Frontal cortex (tissue), 4 donors: ENCODE measurements around the gene PCDH1. TPM values are rescaled to one million over a fixed set of nuclear protein-coding genes. Genes with fewer than 3 reads are reported as not detected.
A peak's percentile ranks its signal among the peaks of the same experiment; 100 is the strongest.
"Not testable (repeated sequence)": the region's sequence is repeated elsewhere in the genome, so short reads cannot be mapped to it uniquely, and the experiment has no call there.

ENCODE experiments used
- DNase-seq, 2 donors: peaks; one replicate each; pipeline ENCODE4 v3.0.0; 2012; ENCODE audit warnings: low spot score in 2 of 2
- FAIRE-seq: peaks from 2 replicates; lab custom pipeline; 2012; peaks lifted over from hg19 to GRCh38; lab: Jason Lieb, UNC
- total RNA-seq: library from RNA; depleted of rRNA; stranded (reverse); fragments of >200 nt; gene quantifications from one replicate; pipeline ENCODE4 v1.2.3, GENCODE V29; 2014
- donor health status: control.
- donor health status: control.
- donor health status: control.

The PCDH1 gene
- total RNA-seq = 41.2 TPM

DNA sequence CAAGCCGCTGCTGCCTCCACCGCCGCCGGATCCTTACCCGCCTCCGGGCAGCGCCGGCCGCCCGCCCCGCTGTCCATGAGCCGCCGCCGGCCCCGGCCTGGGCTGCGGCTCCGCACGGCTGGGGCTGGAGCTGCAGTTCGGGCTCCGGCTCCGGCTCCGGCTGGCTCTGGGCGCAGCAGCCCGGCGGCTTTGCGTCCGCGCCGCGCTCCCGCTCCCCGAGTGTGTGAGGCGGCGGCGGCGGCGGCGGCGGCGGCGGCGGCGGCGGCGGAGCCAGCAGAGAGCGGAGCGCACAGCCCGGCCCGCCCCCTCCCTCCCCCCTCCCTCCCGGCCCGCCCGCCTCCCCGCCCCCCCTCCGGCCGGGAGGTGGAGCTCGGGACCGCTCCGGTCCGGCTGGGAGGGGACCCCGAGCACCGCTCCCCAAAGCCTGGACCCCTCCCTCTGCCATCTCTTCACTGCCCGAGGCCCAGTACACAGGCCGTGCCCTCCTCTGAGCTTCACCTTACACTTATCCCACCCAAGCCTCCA is at the start of gene PCDH1:
Gene PCDH1, minus strand, starts transcription at position 225 of the 525 bp plus-strand sequence. Its CDS starts 148 bp downstream, at position 77.
- DNase-seq (peak; percentile 76 to 83), FAIRE-seq (no peak)

GRCh38 chr5:141926434-141926833 is 48.2 kb upstream of the PCDH1 start:
- FAIRE-seq = no peak
- DNase-seq = no peak

DNA sequence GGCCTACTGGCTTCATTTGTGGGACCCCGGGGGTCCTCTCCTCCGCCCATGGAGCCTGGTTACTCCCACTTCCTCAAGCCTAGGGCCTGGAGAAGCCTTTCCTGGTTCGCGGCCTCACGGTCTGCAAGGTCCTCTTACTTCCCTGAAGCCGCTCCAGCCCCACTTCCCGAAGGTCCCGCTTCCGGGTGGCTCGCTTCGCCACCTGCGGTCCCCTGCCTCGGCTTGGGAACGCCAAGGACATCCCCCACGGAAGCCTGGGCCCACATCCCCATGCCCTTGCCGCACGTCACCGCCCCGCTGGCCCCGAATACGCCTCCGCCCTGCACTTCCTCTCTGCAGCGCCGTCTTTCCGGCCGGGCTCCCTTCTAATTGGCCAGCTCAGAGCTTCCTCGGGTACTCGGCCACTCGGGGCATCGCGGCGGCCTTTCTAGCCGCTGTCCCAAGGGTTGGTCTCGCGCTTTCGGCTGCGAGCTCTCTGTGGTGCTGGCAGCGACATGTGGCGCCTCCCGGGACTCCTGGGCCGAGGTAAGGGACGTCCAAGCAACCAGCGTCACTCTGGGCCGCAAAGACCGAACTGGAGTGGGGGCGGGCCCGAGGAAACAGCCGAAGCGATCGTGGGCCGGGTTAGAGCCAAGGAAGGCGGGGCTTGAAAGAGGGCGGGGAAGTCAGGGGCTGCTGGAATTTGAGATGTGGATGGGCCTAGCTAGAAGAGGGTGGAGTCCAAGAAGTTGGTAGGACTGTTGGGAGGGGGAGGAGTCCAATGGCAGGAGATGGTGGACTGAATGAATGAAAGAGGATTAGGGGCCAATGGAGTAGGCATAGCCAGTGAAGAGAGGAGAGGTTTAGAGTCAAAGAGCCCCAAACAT is 45.5 kb upstream of the PCDH1 start, which contains the start of gene DELE1:
Gene DELE1, plus strand, starts transcription at position 424 of the 866 bp plus-strand sequence. Its CDS starts 71 bp downstream, at position 495.
- no peak for FAIRE-seq

DNA sequence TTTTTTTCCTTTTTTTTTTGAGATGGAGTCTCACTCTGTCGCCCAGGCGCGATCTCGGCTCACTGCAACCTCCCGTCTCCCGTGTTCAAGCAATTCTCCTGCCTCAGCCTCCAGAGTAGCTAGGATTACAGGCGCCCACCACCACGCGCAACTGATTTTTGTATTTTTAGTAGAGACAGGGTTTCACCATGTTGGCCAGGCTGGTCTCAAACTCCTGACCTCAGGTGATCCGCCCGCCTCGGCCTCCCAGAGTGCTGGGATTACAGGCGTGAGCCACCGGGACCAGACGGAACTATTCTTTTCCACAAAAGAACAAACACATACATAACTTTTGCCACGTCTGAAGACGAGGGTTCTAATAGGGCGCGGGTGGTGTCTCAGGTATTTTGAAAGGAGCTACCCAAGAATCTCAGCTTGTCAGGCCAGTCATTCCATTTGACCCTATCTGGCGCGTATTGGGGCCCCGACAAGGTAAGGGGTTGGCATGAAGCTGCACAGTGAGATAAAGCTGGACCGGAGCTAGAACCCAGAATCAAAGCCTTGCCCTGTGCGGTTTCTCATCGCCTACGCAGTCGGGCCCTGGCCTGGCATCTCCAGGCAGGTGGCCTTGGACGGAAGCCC is 44.7 kb upstream of the PCDH1 start:
- not testable (repeated sequence) for DNase-seq, FAIRE-seq

More for the DNA sequence above, 45.5 kb upstream of the PCDH1 start, which contains the start of gene DELE1:
- DNase-seq = peak; percentile 76 to 87

DNA sequence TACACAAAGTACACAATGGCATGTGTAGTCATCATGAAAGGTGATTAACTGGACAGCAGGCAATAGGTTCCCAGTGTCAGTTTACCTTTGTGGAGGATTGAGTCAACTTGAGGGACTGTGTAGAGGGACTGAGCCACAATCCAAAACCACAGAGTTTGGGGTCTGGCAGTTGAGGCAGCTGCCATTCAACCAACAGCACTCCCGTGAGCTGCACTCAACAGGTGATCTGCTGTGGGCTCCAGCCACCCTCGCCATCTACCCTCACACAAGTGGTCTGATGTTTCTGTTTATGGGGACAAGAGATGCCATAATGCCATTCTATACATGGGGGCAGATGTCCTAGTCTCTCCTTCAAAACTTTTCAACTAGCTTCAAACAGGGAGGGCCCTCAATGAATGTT is 42.6 kb upstream of the PCDH1 start:
- DNase-seq (no peak), FAIRE-seq (no peak)

GRCh38 chr5:141919218-141920119 is 41.3 kb upstream of the PCDH1 start:
- FAIRE-seq (no peak), DNase-seq (no peak)

DNA sequence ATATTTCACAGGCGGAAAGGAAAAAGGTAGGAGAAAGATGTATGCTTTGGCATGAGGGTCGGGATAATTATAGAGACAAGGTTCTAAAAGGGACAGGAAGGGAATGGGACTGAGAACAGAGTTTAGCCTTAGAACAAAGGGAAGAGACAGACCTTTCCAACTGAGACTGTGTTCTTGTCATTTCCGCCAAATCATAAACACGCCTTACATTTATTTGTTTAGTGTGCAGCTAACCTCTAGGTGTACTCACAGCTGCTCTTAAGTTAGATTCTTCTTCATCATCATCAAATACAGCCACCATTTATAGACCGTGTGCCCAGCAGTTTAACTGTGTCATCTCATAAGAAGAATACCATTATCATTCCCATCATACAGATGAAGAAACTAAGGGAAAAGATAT is 39.5 kb upstream of the PCDH1 start:
- no peak for FAIRE-seq

DNA sequence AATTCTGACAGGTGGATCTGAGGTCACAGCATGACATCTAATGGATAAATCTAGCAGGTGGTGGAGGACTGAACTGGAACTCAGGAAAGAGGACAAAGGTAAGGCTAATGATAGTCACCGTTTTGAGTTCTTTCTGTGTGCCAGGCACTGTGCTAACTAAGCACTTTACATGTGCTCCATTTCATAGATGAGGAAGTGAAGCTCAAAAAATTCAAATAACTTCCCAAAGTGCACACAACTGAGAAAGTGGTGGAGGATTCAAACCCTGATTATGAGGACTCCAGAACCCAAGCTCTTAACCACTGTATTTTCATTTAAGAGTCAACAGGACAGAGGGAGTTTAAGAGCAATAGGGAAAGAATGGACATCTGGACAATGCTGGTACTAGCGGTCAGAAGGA is 38.3 kb upstream of the PCDH1 start:
- no peak for FAIRE-seq

More for the DNA sequence above, 39.5 kb upstream of the PCDH1 start:
- DNase-seq = no peak

DNA sequence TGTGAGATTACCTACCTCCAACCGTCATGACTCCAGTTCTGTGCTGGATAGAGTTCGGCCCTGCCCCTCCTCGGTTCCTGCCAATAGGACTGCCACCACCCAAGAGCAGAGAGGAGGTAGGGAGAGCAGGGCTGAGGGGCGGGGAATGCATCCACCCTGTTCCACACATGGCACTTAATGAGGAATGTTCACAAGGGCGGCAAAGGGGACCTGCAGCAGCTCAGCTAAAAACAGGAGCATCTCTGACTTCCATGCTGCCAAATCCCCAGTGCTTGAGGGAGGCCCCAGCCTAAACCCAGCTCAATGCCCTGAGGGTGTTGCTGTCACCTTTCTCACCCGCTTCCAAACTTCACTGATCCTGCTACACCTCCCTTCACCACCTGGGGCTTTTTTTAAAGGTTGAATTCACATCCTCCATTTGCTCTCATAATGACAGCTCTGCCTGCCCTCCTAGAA is 37.7 kb upstream of the PCDH1 start:
- DNase-seq = no peak
- no peak for FAIRE-seq

More for the DNA sequence above, 38.3 kb upstream of the PCDH1 start:
- DNase-seq = no peak

DNA sequence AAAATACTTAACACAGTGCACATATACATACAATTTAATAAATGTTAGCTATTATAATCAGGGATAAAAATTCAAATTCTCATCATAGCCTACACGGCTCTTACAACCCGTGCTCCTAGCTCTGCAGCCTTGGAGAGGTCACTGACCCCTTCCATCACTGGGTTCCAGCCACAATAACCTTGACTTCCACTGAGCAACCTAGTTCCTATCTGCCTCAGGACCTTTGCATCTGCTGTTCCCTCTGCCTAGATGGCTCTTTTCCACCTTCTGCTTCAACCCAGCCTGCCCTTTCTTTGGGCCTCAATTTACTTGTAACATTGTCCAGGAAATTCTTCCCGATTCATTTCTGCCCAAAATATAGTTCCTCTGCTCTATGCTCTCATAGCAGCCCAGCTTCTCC is 36.6 kb upstream of the PCDH1 start:
- no peak for DNase-seq
- no peak for FAIRE-seq

- DNase-seq (peak; percentile 69 to 73), FAIRE-seq (no peak)
Observed at GRCh38 chr5:141914199-141914743, 36.1 kb upstream of the PCDH1 start.

DNA sequence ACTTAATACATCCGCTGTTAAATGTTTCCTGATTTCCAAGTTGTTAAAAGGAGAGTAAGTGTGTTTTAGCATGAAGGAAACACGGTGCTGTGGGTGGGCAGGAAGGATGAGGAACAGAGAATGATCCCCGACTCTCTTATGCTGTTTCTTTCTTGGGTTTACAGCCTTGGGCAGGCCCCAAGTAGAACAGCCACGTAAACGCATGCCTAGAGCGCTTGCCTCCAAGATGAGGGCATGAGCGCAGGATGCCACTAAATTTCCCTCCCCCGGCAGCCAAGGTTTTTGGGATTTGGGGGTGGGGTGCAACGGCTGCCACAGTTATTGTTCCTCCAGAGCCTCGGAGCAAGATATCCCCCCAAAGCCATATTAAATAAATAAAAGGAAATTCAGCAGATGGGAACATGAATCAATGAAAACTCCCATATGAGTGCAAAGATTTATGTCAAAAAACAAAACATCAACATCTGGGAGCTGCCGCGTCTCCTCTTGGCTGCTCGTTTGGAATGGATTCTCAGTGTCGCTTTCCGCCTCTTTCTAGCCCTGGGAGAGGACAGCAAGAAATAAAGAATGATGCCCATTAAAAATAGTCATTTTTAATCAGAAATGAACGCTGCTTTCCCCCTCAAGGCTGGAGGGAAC is 35.5 kb upstream of the PCDH1 start:
- DNase-seq (peak in 1 of 2 donors; percentile 23), FAIRE-seq (no peak)

DNA sequence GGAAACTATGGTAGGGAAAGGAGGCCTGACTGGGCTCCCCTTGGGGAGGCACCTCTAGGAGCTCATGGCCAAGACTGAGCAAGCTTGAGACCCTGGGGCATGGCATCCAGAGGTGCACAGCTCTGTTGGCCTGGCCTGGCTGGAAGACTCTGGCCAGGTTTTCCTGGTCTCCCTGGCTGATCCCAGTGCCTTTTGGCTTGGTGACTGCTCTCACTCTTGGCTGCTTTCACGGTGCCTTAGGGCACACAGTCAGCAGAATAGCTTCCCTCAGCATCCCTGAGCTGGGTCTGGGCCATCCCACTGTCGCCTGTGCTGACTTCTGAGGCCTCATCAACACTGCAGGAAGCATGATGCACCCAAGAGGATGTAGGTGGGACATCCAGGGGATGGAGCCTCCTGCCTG is 32.1 kb upstream of the PCDH1 start:
- DNase-seq (no peak), FAIRE-seq (no peak)

GRCh38 chr5:141909212-141909611 is 31.0 kb upstream of the PCDH1 start:
- no peak for FAIRE-seq

GRCh38 chr5:141908796-141909195 is 30.6 kb upstream of the PCDH1 start:
- no peak for FAIRE-seq

More at GRCh38 chr5:141909212-141909611, 31.0 kb upstream of the PCDH1 start:
- DNase-seq = no peak

DNA sequence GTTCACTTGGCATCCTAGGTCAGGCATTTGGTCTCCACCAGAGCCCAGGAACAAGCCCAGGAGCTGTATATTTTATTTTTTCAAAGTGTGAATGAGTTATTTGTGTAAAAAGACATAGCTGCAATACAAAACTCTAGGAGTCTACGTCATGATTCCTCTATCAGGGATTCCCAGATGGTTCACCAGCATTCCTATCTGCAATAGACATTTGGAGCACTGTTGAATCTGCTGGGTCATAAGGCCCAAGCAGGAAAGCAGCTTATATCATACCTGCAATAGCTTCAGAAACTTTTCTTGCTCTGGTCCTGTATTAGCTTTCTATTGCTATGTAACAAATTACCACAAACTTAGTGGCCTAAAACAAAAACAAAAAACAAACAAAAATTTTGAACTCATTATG is 28.8 kb upstream of the PCDH1 start:
- DNase-seq = no peak
- FAIRE-seq = no peak

More at GRCh38 chr5:141908796-141909195, 30.6 kb upstream of the PCDH1 start:
- no peak for DNase-seq

- FAIRE-seq = no peak
Observed at GRCh38 chr5:141906517-141906916, 28.3 kb upstream of the PCDH1 start.

DNA sequence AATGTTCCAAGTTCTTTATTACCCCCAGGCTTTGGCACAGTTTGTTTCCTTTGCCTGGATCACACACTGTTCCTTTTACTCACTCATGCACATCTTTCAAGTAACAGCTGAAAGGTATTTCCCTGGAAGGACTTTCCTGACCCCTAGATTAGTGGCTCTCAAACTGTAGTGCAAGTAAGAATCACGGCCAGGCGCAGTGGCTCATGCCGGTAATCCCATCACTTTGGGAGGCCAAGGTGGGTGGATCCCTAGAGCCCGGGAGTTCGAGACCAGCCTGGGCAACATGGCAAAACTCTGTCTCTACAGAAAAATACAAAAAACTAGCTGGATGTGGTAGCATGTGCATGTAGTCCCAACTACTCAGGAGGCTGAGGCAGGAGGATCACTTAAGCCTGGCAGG is 26.3 kb upstream of the PCDH1 start:
- FAIRE-seq = no peak
- no peak for DNase-seq

More at GRCh38 chr5:141906517-141906916, 28.3 kb upstream of the PCDH1 start:
- DNase-seq = no peak

DNA sequence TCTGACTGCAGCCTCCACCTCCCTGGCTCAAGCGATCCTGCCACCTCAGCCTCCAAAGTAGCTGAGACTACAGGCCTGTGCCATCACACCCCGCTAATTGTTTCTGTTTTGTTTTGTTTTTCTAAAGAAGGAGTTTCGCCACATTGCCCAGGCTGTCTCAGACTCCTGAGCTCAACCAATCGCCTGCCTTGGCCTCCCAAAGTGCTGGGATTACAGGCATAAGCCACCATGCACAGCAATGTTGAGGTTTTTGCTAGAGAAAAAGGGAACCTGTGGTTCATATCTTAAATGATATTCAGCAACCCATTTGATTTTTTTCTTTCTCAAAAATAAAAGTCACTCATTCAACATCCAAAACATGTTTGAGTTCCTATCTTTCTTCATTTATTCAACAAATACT is 25.1 kb upstream of the PCDH1 start:
- FAIRE-seq (no peak), DNase-seq (no peak)
